Fibroblast of lung (primary cell): Measurements from ENCODE around the gene FHL1. TPM values are rescaled to one million over a fixed set of nuclear protein-coding genes. Genes with fewer than 3 reads are reported as not detected.
A peak's percentile ranks its signal among the peaks of the same experiment; 100 is the strongest.

Source experiments
- DNase-seq, 2 donors: peaks; one replicate each; pipeline versions ENCODE4 v3.0.0 to v3.0.0-alpha.2; 2010; ENCODE audit warnings: low read depth in 2 of 2
- H2AFZ ChIP-seq: 2 replicates; pipeline ENCODE4 v1.5.1; 2012; ENCODE audit warnings: low read length, control low read depth, inconsistent platforms
- H3K27ac ChIP-seq: 2 replicates; pipeline ENCODE4 v1.5.1; 2011; ENCODE audit warnings: low read length, control low read depth; ENCODE audit not compliant: insufficient read depth
- H3K27me3 ChIP-seq: 2 replicates; pipeline ENCODE4 v1.5.1; 2011; ENCODE audit warnings: mild to moderate bottlenecking, low read length; ENCODE audit not compliant: control insufficient read depth, insufficient read depth
- H3K36me3 ChIP-seq: 2 replicates; pipeline ENCODE4 v1.5.1; 2011; ENCODE audit warnings: low read length; ENCODE audit not compliant: control insufficient read depth, insufficient read depth
- H3K4me1 ChIP-seq: 2 replicates; pipeline ENCODE4 v1.5.1; 2011; ENCODE audit warnings: low read length; ENCODE audit not compliant: control insufficient read depth, insufficient read depth; ENCODE audit errors: extremely low read depth
- H3K4me2 ChIP-seq: 2 replicates; pipeline ENCODE4 v1.5.1; 2011; ENCODE audit warnings: low read length, control low read depth; ENCODE audit not compliant: insufficient read depth; ENCODE audit errors: extremely low read depth
- H3K4me3 ChIP-seq, 4 experiments: fragments of 200-600 bp in 1 of 4; sonication (generic) in 1 of 4; replicated peaks in 1 of 4; 2 replicates each; pipeline ENCODE4 v1.5.1; 2011 to 2016; ENCODE audit warnings: low read length in 4 of 4, low read depth in 3 of 4, mild to moderate bottlenecking in 3 of 4, control low read depth in 2 of 4, inconsistent platforms in 1 of 4, mixed read lengths in 1 of 4; ENCODE audit not compliant: insufficient read depth in 1 of 4; ENCODE audit errors: control extremely low read depth in 1 of 4
- H3K79me2 ChIP-seq: 2 replicates; pipeline ENCODE4 v1.5.1; 2012; ENCODE audit warnings: mild to moderate bottlenecking, low read length, inconsistent platforms; ENCODE audit not compliant: control insufficient read depth, insufficient read depth
- H3K9ac ChIP-seq: 2 replicates; pipeline ENCODE4 v1.5.1; 2011; ENCODE audit warnings: mild to moderate bottlenecking, low read length, control low read depth; ENCODE audit not compliant: insufficient read depth
- H3K9me3 ChIP-seq: 2 replicates; pipeline ENCODE4 v1.5.1; 2012; ENCODE audit warnings: low read depth, low read length; ENCODE audit not compliant: control insufficient read depth, insufficient read depth
- H4K20me1 ChIP-seq: 2 replicates; pipeline ENCODE4 v1.5.1; 2011; ENCODE audit warnings: low read length; ENCODE audit not compliant: control insufficient read depth, insufficient read depth; ENCODE audit errors: extremely low read depth
- EZH2 ChIP-seq: IDR thresholded peaks from 2 replicates; pipeline ENCODE4 v1.5.1; 2012; ENCODE audit warnings: low read length, control low read depth, mild to moderate bottlenecking; ENCODE audit errors: missing control alignments
- polyA plus RNA-seq, 2 donors: library from polyadenylated mRNA; depleted of rRNA in 1 of 2; stranded (reverse) in 1 of 2; unstranded in 1 of 2; fragments of >200 nt; gene quantifications; 2 replicates each; pipeline ENCODE4 v1.2.1, GENCODE V29; 2011 to 2012; ENCODE audit warnings: missing spikeins in 1 of 2
- total RNA-seq: library from RNA; depleted of rRNA; stranded (reverse); fragments of >200 nt; gene quantifications from 2 replicates; pipeline ENCODE4 v1.2.1, GENCODE V29; 2014
- TF ChIP-seq, protein P1 (sequence below), 2 donors: IDR thresholded peaks in 1 of 2; conservative IDR thresholded peaks in 1 of 2; 1 replicate in 1 of 2; 2 replicates in 1 of 2; pipeline ENCODE4 v1.5.1; 2011 to 2012; ENCODE audit warnings: low read length in 2 of 2, control low read depth in 1 of 2, inconsistent platforms in 1 of 2, low read depth in 1 of 2, mild to moderate bottlenecking in 1 of 2

Gene FHL1
- total and polyA plus RNA-seq, 2 donors (not counting 1 experiment from before 2014, with no cell fraction given): 180 to 627 TPM

DNA sequence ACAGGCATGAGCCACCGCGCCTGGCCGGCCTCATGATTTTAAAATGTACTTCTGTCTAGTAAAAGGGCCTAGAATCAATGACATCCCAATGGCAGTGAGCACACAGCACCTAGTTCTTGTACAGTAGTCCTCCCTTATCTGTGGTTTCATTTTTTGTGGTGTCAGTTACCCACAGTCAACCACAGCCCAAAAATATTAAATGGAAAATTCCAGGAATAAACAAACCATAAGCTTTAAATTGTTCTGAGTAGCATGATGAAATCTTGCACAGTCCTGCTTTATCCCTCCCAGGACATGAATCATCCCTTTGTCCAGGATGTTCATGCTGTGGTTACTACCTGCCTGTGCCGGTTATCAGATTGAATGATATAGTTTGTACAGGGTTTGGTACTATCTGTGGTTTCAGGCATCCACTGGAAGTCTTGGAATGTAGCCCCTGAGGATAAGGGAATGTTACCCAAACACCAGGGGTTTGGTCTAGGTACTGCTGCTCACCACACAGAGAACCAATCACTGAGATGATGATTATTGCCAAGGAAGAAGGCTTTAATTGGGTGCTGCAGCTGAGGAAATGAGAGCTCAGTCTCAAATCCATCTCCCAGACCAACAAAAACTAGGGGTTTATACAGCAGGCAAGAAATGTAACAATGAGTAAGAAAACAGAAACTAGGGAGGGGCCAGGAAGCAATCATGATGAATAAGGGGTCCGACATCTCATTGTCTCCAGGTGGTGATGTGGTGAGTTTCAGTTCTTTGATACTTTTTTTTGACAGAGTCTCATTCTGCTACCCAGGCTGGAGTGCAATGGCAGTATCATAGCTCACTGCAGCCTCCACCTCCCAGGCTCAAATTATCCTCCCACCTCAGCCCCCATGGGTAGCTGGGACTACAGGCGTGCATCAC lies 16.2 kb upstream of the FHL1 start:
- DNase-seq: peak; percentile 80 to 95
- Histone ChIP-seq H3K4me3 (no peak overlapping the region), H3K79me2 (no peaks in the 10 kb centered on the region), H3K9me3 (no peaks in the 10 kb centered on the region), H3K4me1 (no peaks in the 10 kb centered on the region), H3K4me2 (no peak overlapping the region), H3K27ac (peak overlapping the region; percentile 16), H4K20me1 (no peaks in the 10 kb centered on the region), H3K36me3 (no peaks in the 10 kb centered on the region), H2AFZ (no peak overlapping the region), H3K9ac (no peak overlapping the region), H3K27me3 (no peaks in the 10 kb centered on the region)
- TF ChIP-seq EZH2: no peak
- TF ChIP-seq, protein P1, sequence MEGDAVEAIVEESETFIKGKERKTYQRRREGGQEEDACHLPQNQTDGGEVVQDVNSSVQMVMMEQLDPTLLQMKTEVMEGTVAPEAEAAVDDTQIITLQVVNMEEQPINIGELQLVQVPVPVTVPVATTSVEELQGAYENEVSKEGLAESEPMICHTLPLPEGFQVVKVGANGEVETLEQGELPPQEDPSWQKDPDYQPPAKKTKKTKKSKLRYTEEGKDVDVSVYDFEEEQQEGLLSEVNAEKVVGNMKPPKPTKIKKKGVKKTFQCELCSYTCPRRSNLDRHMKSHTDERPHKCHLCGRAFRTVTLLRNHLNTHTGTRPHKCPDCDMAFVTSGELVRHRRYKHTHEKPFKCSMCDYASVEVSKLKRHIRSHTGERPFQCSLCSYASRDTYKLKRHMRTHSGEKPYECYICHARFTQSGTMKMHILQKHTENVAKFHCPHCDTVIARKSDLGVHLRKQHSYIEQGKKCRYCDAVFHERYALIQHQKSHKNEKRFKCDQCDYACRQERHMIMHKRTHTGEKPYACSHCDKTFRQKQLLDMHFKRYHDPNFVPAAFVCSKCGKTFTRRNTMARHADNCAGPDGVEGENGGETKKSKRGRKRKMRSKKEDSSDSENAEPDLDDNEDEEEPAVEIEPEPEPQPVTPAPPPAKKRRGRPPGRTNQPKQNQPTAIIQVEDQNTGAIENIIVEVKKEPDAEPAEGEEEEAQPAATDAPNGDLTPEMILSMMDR (conservative IDR thresholded peaks at IDR 0.05 in 1 of 2, IDR thresholded peaks at IDR 0.05 in 1 of 2; ENCODE audit: low read depth in 1 of 2, low read length in 2 of 2): no peak

DNA sequence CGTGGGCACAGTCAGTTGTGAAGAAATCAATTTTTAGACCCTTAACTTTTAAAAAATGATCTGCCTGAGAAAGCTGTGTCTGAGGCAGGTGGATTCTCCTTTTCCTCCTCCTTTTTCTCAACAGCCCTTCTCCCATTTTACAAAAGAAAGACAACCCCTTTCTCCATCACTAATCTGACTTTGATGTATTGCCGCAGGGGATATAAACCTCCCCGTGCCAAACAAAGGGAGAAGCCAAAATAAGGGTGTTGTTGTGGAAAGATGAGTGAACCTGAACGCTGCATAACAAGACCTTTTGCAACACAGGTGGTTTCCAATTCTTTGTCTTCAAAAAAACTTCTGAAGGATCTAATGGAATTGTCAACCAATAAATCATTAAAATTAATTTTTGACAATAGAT lies 8.4 kb upstream of the FHL1 start:
- Histone ChIP-seq H3K79me2 (no peaks in the 10 kb centered on the region), H3K9me3 (no peaks in the 10 kb centered on the region), H3K9ac (no peak overlapping the region), H3K27ac (no peak overlapping the region), H3K4me2 (no peak overlapping the region), H3K4me1 (no peaks in the 10 kb centered on the region), H2AFZ (no peak overlapping the region), H3K4me3 (no peak overlapping the region), H3K27me3 (no peaks in the 10 kb centered on the region), H3K36me3 (no peaks in the 10 kb centered on the region), H4K20me1 (no peaks in the 10 kb centered on the region)
- no peak for TF ChIP-seq EZH2
- TF ChIP-seq, protein P1 (conservative IDR thresholded peaks at IDR 0.05 in 1 of 2, IDR thresholded peaks at IDR 0.05 in 1 of 2; ENCODE audit: low read depth in 1 of 2, low read length in 2 of 2): no peak
- DNase-seq: no peak

DNA sequence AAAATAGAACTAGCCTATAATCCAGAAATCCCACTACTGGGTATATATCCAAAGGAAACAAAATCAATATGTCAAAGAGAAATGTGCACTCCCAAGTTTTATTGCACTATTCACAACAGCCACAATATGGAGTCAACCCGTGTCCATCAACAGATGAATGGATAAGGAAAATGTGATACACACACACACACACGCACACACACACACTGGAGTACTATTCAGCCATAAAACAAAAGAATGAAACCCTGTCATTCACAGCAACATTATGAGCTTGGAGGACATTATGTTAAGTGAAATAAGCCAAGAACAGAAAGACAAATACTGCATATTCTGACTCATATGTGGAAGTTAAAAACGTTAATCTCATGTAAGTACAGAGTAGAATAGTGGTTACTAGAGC lies 5.8 kb upstream of the FHL1 start:
- no peaks in the 10 kb centered on the region for H4K20me1 ChIP-seq
- no peak for TF ChIP-seq EZH2
- TF ChIP-seq, protein P1 (conservative IDR thresholded peaks at IDR 0.05 in 1 of 2, IDR thresholded peaks at IDR 0.05 in 1 of 2; ENCODE audit: low read depth in 1 of 2, low read length in 2 of 2): no peak

More for the DNA sequence above, 5.8 kb upstream of the FHL1 start:
- no peak overlapping the region for H3K27ac ChIP-seq
- H3K4me3 ChIP-seq: no peak overlapping the region
- H2AFZ ChIP-seq: no peak overlapping the region
- H3K27me3 ChIP-seq: no peaks in the 10 kb centered on the region
- H3K79me2 ChIP-seq: no peaks in the 10 kb centered on the region
- no peak overlapping the region for H3K4me2 ChIP-seq
- H3K4me1 ChIP-seq: no peaks in the 10 kb centered on the region
- H3K36me3 ChIP-seq: no peaks in the 10 kb centered on the region
- H3K9me3 ChIP-seq: no peaks in the 10 kb centered on the region
- DNase-seq: no peak
- no peak overlapping the region for H3K9ac ChIP-seq
